Measurements from ENCODE around the gene TNFSF18. TPM values are rescaled to one million over a fixed set of nuclear protein-coding genes. Genes with fewer than 3 reads are reported as not detected.

The TNFSF18 gene
- total and polyA plus RNA-seq, 10 of the 15 experiments (the other 5 are each of a cell fraction or from before 2014, with no cell fraction given): not detected

- ChIA-PET POLR2A (no interaction called here), SMC1A (ENCODE audit: uncharacterized antibody, unreplicated experiment) (no interaction called here), RAD21 (ENCODE audit: unreplicated experiment) (interaction anchor here (1.0 kb wide), 1 partner anchor 38 kb away, joined by 3 read pairs; no protein-coding TSS in a partner anchor), CTCF (interaction anchor here (1.4 kb wide), 1 partner anchor 89 kb away, joined by 4 read pairs; no protein-coding TSS in a partner anchor)
- TF ChIP-seq ZNF592 (IDR thresholded peaks at IDR 0.05): no peak
- peak; percentile 21; the same call in 1 of the 2 replicates for TF ChIP-seq RUNX3 (IDR thresholded peaks at IDR 0.05; ENCODE audit: low read length)
- H3K4me1 ChIP-seq (ENCODE audit: control insufficient read depth, insufficient read depth, low read length): no peaks in the 10 kb centered on the region
- DNase-seq (ENCODE audit: low read depth, low spot score) (no peak), FAIRE-seq (no peak), ATAC-seq (no peak)
- no peaks in the 10 kb centered on the region for H3K79me2 ChIP-seq (ENCODE audit: control insufficient read depth, insufficient read depth, low read length)
- BruUV-seq (replicated peaks): no TSS peak
- no peaks in the 10 kb centered on the region for H4K20me1 ChIP-seq (ENCODE audit: control insufficient read depth, insufficient read depth)
- no peak overlapping the region for H3K4me3 ChIP-seq
- H3K9ac ChIP-seq (ENCODE audit: control insufficient read depth, insufficient read depth, low read length): no peak overlapping the region
- H3K36me3 ChIP-seq (ENCODE audit: control insufficient read depth in 2 of 2, insufficient read depth in 2 of 2, low read length in 1 of 2): no peaks in the 10 kb centered on the region
- H2AFZ ChIP-seq (ENCODE audit: control insufficient read depth, low read depth, low read length): no peak overlapping the region
- no peak overlapping the region for H3K27ac ChIP-seq (ENCODE audit: control insufficient read depth, insufficient read depth)
- in situ Hi-C loops (cut with MboI) (no loop called here), intact Hi-C loops (cut with micrococcal nuclease; ENCODE audit: unreplicated experiment) (no loop called here)
- no peaks in the 10 kb centered on the region for H3K9me3 ChIP-seq (replicated peaks; ENCODE audit: control insufficient read depth, insufficient read depth, low read length)
- H3K4me2 ChIP-seq (ENCODE audit: control insufficient read depth, insufficient read depth): no peak overlapping the region
- H3K27me3 ChIP-seq (replicated peaks in 1 of 2; ENCODE audit: control insufficient read depth in 2 of 2, insufficient read depth in 2 of 2, low read length in 1 of 2): no peaks in the 10 kb centered on the region; a peak in 1 of 4 replicates
Observed at GRCh38 chr1:173057984-173058383, 7.2 kb upstream of the TNFSF18 start.

GRCh38 chr1:173056365-173056764, 5.6 kb upstream of the TNFSF18 start:
- Histone ChIP-seq H4K20me1 (ENCODE audit: control insufficient read depth, insufficient read depth) (no peaks in the 10 kb centered on the region), H3K4me3 (no peak overlapping the region), H3K79me2 (ENCODE audit: control insufficient read depth, insufficient read depth, low read length) (no peaks in the 10 kb centered on the region), H3K36me3 (ENCODE audit: control insufficient read depth in 2 of 2, insufficient read depth in 2 of 2, low read length in 1 of 2) (no peaks in the 10 kb centered on the region), H3K27me3 (replicated peaks in 1 of 2; ENCODE audit: control insufficient read depth in 2 of 2, insufficient read depth in 2 of 2, low read length in 1 of 2) (no peaks in the 10 kb centered on the region; a peak in 1 of 4 replicates), H3K27ac (ENCODE audit: control insufficient read depth, insufficient read depth) (no peak overlapping the region), H3K9ac (ENCODE audit: control insufficient read depth, insufficient read depth, low read length) (no peak overlapping the region), H3K4me2 (ENCODE audit: control insufficient read depth, insufficient read depth) (no peak overlapping the region), H3K4me1 (ENCODE audit: control insufficient read depth, insufficient read depth, low read length) (no peaks in the 10 kb centered on the region), H2AFZ (ENCODE audit: control insufficient read depth, low read depth, low read length) (no peak overlapping the region), H3K9me3 (replicated peaks; ENCODE audit: control insufficient read depth, insufficient read depth, low read length) (no peaks in the 10 kb centered on the region)
- WGBS (ENCODE audit: insufficient coverage, insufficient replicate concordance, low lambda C conversion rate, missing lambda C conversion rate): 100% methylated on average over 1 of the region's 1 CpG
- intact Hi-C loops (cut with micrococcal nuclease; ENCODE audit: unreplicated experiment): no loop called here
- in situ Hi-C loops (cut with MboI): no loop called here
- no peak for ATAC-seq
- POLR2A ChIA-PET: interaction anchor here (0.6 kb wide), 1 partner anchor 938 kb away, joined by 7 read pairs; no protein-coding TSS in a partner anchor
- RAD21 ChIA-PET (ENCODE audit: unreplicated experiment): no interaction called here
- SMC1A ChIA-PET (ENCODE audit: uncharacterized antibody, unreplicated experiment): no interaction called here
- CTCF ChIA-PET: no interaction called here
- BruUV-seq (replicated peaks): no TSS peak
- FAIRE-seq: no peak
- no peak for DNase-seq (ENCODE audit: low read depth, low spot score)
- TF ChIP-seq DPF2 (IDR thresholded peaks at IDR 0.05) (no peak), ZBTB40 (IDR thresholded peaks at IDR 0.05; ENCODE audit: borderline replicate concordance) (no peak), WRNIP1 (IDR thresholded peaks at IDR 0.05; ENCODE audit: borderline replicate concordance, low read depth, low read length) (no peak), SREBF1 (IDR thresholded peaks at IDR 0.05; ENCODE audit: low read length) (no peak), SMC3 (IDR thresholded peaks at IDR 0.05; ENCODE audit: borderline replicate concordance, low read length) (no peak), ZBED1 (IDR thresholded peaks at IDR 0.05; ENCODE audit: borderline replicate concordance) (no peak), NRF1 (conservative IDR thresholded peaks at IDR 0.05; ENCODE audit: low read depth, low read length) (no peak), SMARCA5 (IDR thresholded peaks at IDR 0.05) (no peak), RUNX3 (IDR thresholded peaks at IDR 0.05; ENCODE audit: low read length) (no peak), MEF2A (IDR thresholded peaks at IDR 0.05; ENCODE audit: insufficient read depth, low read depth, low read length) (no peak)

Data from GM12878 (cell line).